MCF 10A (cell line): ENCODE results near the gene PCCA. TPM values are rescaled to one million over a fixed set of nuclear protein-coding genes. Genes with fewer than 3 reads are reported as not detected.

ENCODE experiments used
- BruUV-seq: library from RNA; stranded (reverse); fragments of 400-500 nt; replicated peaks from 2 replicates; lab custom pipeline; 2021; lab: Mats Ljungman, UMichigan
- CTCF ChIA-PET: fragments of 300-600 bp; sonication (Branson Sonifier 250); formaldehyde crosslinking; extraction: SDS; loops from one replicate; lab custom pipeline; 2021; ENCODE audit warnings: antibody characterized with exemption, inconsistent platforms; lab: Yijun Ruan, JAX
- POLR2A ChIA-PET: fragments of 300-600, 350-650 bp; sonication (Branson Sonifier 250); formaldehyde crosslinking; extraction: SDS; loops from one replicate; lab custom pipeline; 2020; ENCODE audit warnings: antibody characterized with exemption, inconsistent platforms; lab: Yijun Ruan, JAX
- DNase-seq: peaks from one replicate; pipeline ENCODE4 v3.0.0-alpha.2; 2018; ENCODE audit not compliant: unreplicated experiment
- H3K27ac Mint-ChIP-seq: one replicate; pipeline ENCODE4 v1.8.0; 2022; ENCODE audit warnings: mild to moderate bottlenecking, low read depth, mixed read lengths; ENCODE audit not compliant: unreplicated experiment
- H3K27me3 Mint-ChIP-seq: one replicate; pipeline ENCODE4 v1.8.0; 2022; ENCODE audit warnings: mixed read lengths; ENCODE audit not compliant: insufficient read depth, unreplicated experiment
- H3K36me3 Mint-ChIP-seq: one replicate; pipeline ENCODE4 v1.8.0; 2022; ENCODE audit warnings: mild to moderate bottlenecking, moderate library complexity, mixed read lengths; ENCODE audit not compliant: insufficient read depth, unreplicated experiment
- H3K4me1 Mint-ChIP-seq: one replicate; pipeline ENCODE4 v1.8.0; 2022; ENCODE audit warnings: mixed read lengths; ENCODE audit not compliant: insufficient read depth, unreplicated experiment
- H3K4me3 Mint-ChIP-seq: one replicate; pipeline ENCODE4 v1.8.0; 2022; ENCODE audit warnings: mild to moderate bottlenecking, moderate library complexity, mixed read lengths; ENCODE audit not compliant: unreplicated experiment
- H3K9me3 Mint-ChIP-seq: one replicate; pipeline ENCODE4 v1.8.0; 2022; ENCODE audit warnings: mixed read lengths; ENCODE audit not compliant: unreplicated experiment
- intact Hi-C: fragments of 100-400 bp; cut with micrococcal nuclease; formaldehyde crosslinking; loops from 2 replicates; pipeline ENCODE4 v1.14.1; 2022
- total RNA-seq: library from RNA; stranded (reverse); gene quantifications from 2 replicates; pipeline ENCODE4 v1.2.3, GENCODE V29; 2022
- TF ChIP-seq, protein P1 (sequence below): fragments of 200-600 bp; IDR thresholded peaks from one replicate; pipeline ENCODE4 v1.8.0; 2022; ENCODE audit warnings: antibody characterized with exemption, mild to moderate bottlenecking; ENCODE audit not compliant: unreplicated experiment

The PCCA gene
- total RNA-seq, 1 experiment from 2014 or later, result 23.4 TPM

DNA sequence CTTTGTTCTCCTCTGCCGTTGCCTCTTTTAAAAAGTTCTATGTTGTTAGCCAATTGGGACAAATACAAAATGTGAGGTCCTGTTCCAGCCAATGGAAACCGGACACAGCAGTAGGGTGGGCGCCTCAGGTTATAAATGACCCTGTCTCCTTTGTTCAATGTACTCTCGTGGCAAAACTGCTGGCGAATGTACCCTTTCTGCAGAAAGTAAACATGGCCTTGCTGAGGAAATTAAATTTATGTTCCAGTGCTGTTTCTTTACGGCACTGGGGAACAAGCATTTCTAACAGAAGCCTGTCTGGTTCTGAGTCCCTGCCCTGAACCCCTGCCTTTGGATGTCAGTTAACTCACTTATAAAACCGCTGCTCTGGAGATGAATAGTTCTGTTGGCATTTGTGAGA is 140.7 kb downstream of the PCCA start:
- DNase-seq, result no peak
- no peaks in the 10 kb centered on the region for H3K4me1 Mint-ChIP-seq
- CTCF ChIA-PET, result interaction anchor here (1.4 kb wide), 1 partner anchor 313 kb away, joined by 6 read pairs; no protein-coding TSS in a partner anchor

DNA sequence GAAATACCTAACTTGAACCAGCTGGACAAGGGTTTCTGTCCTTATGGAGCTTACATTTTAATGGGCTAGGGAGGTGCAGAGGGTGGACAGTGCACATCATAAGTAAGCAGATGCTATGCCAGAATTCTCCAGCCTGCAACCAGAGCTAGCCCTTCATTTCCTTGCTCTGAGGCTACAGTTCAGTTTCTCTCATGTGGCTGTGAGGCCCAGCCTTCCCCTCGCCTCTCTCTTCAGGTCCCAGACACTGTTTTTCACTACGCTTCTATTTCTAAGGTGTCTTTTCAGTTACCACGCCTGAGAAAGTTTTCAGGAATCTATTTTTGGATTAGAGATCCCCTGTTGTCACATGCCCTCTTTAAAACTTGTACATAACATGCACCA is 141.9 kb downstream of the PCCA start:
- BruUV-seq, result no TSS peak
- Mint-ChIP-seq H3K4me1 (peaks cover 5% of the 10 kb centered on the region), H3K27me3 (no peaks in the 10 kb centered on the region), H3K4me3 (no peak overlapping the region), H3K9me3 (no peaks in the 10 kb centered on the region), H3K27ac (no peak overlapping the region), H3K36me3 (no peaks in the 10 kb centered on the region)
- POLR2A ChIA-PET, result interaction anchor here (0.7 kb wide), 1 partner anchor 119 kb away, joined by 3 read pairs; no protein-coding TSS in a partner anchor
- intact Hi-C loops, result loop anchor here (10.0 kb wide), 1 partner anchor 786 kb away; no protein-coding TSS in a partner anchor
- TF ChIP-seq, protein P1, sequence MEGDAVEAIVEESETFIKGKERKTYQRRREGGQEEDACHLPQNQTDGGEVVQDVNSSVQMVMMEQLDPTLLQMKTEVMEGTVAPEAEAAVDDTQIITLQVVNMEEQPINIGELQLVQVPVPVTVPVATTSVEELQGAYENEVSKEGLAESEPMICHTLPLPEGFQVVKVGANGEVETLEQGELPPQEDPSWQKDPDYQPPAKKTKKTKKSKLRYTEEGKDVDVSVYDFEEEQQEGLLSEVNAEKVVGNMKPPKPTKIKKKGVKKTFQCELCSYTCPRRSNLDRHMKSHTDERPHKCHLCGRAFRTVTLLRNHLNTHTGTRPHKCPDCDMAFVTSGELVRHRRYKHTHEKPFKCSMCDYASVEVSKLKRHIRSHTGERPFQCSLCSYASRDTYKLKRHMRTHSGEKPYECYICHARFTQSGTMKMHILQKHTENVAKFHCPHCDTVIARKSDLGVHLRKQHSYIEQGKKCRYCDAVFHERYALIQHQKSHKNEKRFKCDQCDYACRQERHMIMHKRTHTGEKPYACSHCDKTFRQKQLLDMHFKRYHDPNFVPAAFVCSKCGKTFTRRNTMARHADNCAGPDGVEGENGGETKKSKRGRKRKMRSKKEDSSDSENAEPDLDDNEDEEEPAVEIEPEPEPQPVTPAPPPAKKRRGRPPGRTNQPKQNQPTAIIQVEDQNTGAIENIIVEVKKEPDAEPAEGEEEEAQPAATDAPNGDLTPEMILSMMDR, result no peak
- DNase-seq, result no peak
- CTCF ChIA-PET, result interaction anchor here (0.5 to 1.4 kb wide), 6 partner anchors 13 to 1394 kb away, joined by 3 to 7 read pairs (median 4); no protein-coding TSS in a partner anchor

More for the DNA sequence above, 140.7 kb downstream of the PCCA start:
- POLR2A ChIA-PET, result interaction anchor here (0.6 kb wide), 1 partner anchor 73 kb away, joined by 3 read pairs; no protein-coding TSS in a partner anchor
- Mint-ChIP-seq H3K27ac (no peak overlapping the region), H3K27me3 (no peaks in the 10 kb centered on the region), H3K4me3 (no peak overlapping the region), H3K9me3 (no peaks in the 10 kb centered on the region), H3K36me3 (no peaks in the 10 kb centered on the region)
- intact Hi-C loops, result loop anchor here (10.0 kb wide), 1 partner anchor 785 kb away; no protein-coding TSS in a partner anchor
- no TSS peak for BruUV-seq
- TF ChIP-seq, protein P1, result no peak

DNA sequence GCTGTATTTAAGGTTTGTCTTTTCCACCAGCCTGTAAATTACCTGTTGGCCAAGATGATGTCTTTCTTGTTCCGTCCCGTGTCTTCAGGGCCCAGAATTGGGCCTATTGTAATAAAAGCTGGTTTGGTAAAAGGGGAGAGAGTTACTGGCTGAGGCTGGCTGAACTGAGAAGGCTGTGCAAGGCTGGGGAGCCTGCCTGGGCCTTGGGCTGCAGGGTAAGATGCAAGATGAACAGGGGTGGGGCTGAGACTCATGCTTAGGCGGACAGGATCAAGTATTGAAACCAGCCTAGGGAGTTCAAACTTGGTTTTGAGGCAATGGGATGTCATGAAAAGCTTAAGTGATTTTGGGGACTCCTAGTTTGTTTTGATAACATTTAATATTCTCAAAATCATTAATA is 142.3 kb downstream of the PCCA start:
- no peaks in the 10 kb centered on the region for H3K9me3 Mint-ChIP-seq
- no TSS peak for BruUV-seq
- no peak for DNase-seq
- H3K4me1 Mint-ChIP-seq, result peaks cover 5% of the 10 kb centered on the region
- no peak overlapping the region for H3K4me3 Mint-ChIP-seq
- H3K27ac Mint-ChIP-seq, result no peak overlapping the region
- H3K36me3 Mint-ChIP-seq, result no peaks in the 10 kb centered on the region
- ChIA-PET POLR2A (interaction anchor here (0.6 kb wide), 1 partner anchor 56 kb away, joined by 3 read pairs; no protein-coding TSS in a partner anchor), CTCF (interaction anchor here (0.5 to 3.7 kb wide), 10 partner anchors 14 to 576 kb away, joined by 3 to 59 read pairs (median 4); no protein-coding TSS in a partner anchor)
- intact Hi-C loops, result loop anchor here (10.0 kb wide), 1 partner anchor 786 kb away; no protein-coding TSS in a partner anchor
- TF ChIP-seq, protein P1, result no peak
- no peaks in the 10 kb centered on the region for H3K27me3 Mint-ChIP-seq

DNA sequence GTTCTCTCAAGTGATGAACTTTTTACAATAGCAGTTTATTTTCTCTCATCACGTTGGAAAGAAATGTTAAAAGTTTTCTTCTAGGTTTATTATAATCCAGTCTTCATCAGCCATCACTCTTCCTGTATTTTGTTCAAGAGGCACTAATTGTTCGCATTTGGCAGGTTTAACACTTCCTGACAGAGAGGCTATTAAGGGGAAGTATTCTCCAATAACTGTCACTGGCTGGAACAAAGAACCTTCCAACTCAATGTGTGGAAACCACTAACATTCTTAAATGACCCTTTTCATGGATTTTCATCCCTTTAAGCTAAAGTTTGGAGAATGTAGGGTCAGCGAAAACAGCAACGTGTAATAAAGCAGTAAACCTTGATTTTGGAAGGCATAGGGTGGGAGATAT is 145.1 kb downstream of the PCCA start:
- no peak for DNase-seq
- H3K27ac Mint-ChIP-seq, result no peak overlapping the region
- TF ChIP-seq, protein P1, result no peak
- POLR2A ChIA-PET, result interaction anchor here (0.7 to 1.3 kb wide), 4 partner anchors 80 to 577 kb away, joined by 3 to 4 read pairs (median 3); partner anchors contain the start of genes PCCA and ZIC2
- BruUV-seq, result no TSS peak
- peaks cover 5% of the 10 kb centered on the region for H3K4me1 Mint-ChIP-seq
- H3K36me3 Mint-ChIP-seq, result no peaks in the 10 kb centered on the region
- H3K9me3 Mint-ChIP-seq, result no peaks in the 10 kb centered on the region
- intact Hi-C loops, result loop anchor here (2.0 to 10.0 kb wide), 3 partner anchors 145 to 789 kb away; partner anchors contain the start of genes PCCA and ZIC2
- H3K4me3 Mint-ChIP-seq, result no peak overlapping the region
- no peaks in the 10 kb centered on the region for H3K27me3 Mint-ChIP-seq
- CTCF ChIA-PET, result interaction anchor here (0.5 to 3.7 kb wide), 23 partner anchors 9 to 1430 kb away, joined by 3 to 59 read pairs (median 4); no protein-coding TSS in a partner anchor
